Fibroblast of lung (primary cell): ENCODE results near the gene PDE11A.

Experiments
- CTCF ChIP-seq, 2 donors: IDR thresholded peaks in 1 of 2; conservative IDR thresholded peaks in 1 of 2; 1 replicate in 1 of 2; 2 replicates in 1 of 2; pipeline ENCODE4 v1.5.1; 2011 to 2012; ENCODE audit warnings: low read length in 2 of 2, control low read depth in 1 of 2, inconsistent platforms in 1 of 2, low read depth in 1 of 2, mild to moderate bottlenecking in 1 of 2
- EZH2 ChIP-seq: IDR thresholded peaks from 2 replicates; pipeline ENCODE4 v1.5.1; 2012; ENCODE audit warnings: low read length, control low read depth, mild to moderate bottlenecking; ENCODE audit errors: missing control alignments

GRCh38 chr2:177710889-177711288 is 361.7 kb downstream of the PDE11A start:
- no peak for TF ChIP-seq CTCF (conservative IDR thresholded peaks at IDR 0.05 in 1 of 2, IDR thresholded peaks at IDR 0.05 in 1 of 2; ENCODE audit: low read depth in 1 of 2, low read length in 2 of 2)
- TF ChIP-seq EZH2 = no peak
